ENCODE results near the gene MIX23.

DNA sequence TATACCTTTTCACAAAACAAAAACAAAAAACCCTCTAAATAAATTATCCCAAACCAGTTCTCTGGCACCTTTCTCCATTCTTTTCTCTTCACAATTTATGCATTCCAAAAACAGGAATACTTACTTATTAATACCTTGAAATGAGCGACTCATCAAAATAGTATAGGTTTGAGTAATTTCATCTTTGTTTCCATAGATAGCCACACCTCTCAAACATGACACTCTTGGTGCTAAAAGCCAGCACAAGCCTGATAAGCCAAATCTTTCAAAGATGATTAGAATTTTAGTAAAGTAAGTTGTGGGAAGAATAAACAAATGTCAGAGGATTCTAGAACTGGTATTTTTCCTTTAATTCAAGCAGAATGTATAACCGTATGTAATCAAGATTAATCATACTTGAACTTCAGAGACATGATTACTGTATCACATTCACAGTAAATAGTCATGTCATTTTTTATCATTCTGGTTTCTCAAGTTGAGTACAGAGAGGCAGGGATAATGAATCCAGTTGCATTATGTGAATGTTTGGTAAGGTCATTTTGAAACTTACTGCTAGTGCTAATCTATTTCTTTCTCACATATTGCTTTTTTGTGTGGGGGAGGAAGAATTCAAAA, 44.9 kb upstream of the MIX23 start:
- TF ChIP-seq, protein P1, sequence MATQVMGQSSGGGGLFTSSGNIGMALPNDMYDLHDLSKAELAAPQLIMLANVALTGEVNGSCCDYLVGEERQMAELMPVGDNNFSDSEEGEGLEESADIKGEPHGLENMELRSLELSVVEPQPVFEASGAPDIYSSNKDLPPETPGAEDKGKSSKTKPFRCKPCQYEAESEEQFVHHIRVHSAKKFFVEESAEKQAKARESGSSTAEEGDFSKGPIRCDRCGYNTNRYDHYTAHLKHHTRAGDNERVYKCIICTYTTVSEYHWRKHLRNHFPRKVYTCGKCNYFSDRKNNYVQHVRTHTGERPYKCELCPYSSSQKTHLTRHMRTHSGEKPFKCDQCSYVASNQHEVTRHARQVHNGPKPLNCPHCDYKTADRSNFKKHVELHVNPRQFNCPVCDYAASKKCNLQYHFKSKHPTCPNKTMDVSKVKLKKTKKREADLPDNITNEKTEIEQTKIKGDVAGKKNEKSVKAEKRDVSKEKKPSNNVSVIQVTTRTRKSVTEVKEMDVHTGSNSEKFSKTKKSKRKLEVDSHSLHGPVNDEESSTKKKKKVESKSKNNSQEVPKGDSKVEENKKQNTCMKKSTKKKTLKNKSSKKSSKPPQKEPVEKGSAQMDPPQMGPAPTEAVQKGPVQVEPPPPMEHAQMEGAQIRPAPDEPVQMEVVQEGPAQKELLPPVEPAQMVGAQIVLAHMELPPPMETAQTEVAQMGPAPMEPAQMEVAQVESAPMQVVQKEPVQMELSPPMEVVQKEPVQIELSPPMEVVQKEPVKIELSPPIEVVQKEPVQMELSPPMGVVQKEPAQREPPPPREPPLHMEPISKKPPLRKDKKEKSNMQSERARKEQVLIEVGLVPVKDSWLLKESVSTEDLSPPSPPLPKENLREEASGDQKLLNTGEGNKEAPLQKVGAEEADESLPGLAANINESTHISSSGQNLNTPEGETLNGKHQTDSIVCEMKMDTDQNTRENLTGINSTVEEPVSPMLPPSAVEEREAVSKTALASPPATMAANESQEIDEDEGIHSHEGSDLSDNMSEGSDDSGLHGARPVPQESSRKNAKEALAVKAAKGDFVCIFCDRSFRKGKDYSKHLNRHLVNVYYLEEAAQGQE (IDR thresholded peaks at IDR 0.05), result no peak
- TF ChIP-seq, protein P2, sequence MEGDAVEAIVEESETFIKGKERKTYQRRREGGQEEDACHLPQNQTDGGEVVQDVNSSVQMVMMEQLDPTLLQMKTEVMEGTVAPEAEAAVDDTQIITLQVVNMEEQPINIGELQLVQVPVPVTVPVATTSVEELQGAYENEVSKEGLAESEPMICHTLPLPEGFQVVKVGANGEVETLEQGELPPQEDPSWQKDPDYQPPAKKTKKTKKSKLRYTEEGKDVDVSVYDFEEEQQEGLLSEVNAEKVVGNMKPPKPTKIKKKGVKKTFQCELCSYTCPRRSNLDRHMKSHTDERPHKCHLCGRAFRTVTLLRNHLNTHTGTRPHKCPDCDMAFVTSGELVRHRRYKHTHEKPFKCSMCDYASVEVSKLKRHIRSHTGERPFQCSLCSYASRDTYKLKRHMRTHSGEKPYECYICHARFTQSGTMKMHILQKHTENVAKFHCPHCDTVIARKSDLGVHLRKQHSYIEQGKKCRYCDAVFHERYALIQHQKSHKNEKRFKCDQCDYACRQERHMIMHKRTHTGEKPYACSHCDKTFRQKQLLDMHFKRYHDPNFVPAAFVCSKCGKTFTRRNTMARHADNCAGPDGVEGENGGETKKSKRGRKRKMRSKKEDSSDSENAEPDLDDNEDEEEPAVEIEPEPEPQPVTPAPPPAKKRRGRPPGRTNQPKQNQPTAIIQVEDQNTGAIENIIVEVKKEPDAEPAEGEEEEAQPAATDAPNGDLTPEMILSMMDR (IDR thresholded peaks at IDR 0.05; ENCODE audit: low read depth, low read length, missing input control), result no peak
- TF ChIP-seq, protein P3, sequence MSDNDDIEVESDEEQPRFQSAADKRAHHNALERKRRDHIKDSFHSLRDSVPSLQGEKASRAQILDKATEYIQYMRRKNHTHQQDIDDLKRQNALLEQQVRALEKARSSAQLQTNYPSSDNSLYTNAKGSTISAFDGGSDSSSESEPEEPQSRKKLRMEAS (IDR thresholded peaks at IDR 0.05), result no peak
- TF ChIP-seq, protein P4, sequence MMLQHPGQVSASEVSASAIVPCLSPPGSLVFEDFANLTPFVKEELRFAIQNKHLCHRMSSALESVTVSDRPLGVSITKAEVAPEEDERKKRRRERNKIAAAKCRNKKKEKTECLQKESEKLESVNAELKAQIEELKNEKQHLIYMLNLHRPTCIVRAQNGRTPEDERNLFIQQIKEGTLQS (IDR thresholded peaks at IDR 0.05), result no peak
- no peak for TF ChIP-seq YY1 (IDR thresholded peaks at IDR 0.05)
- no peak for TF ChIP-seq TAF1 (conservative IDR thresholded peaks at IDR 0.05)
- TF ChIP-seq, protein P5, sequence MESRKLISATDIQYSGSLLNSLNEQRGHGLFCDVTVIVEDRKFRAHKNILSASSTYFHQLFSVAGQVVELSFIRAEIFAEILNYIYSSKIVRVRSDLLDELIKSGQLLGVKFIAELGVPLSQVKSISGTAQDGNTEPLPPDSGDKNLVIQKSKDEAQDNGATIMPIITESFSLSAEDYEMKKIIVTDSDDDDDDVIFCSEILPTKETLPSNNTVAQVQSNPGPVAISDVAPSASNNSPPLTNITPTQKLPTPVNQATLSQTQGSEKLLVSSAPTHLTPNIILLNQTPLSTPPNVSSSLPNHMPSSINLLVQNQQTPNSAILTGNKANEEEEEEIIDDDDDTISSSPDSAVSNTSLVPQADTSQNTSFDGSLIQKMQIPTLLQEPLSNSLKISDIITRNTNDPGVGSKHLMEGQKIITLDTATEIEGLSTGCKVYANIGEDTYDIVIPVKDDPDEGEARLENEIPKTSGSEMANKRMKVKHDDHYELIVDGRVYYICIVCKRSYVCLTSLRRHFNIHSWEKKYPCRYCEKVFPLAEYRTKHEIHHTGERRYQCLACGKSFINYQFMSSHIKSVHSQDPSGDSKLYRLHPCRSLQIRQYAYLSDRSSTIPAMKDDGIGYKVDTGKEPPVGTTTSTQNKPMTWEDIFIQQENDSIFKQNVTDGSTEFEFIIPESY (IDR thresholded peaks at IDR 0.05), result no peak
